Natural killer cell (primary cell): ENCODE results near the gene VSIG8. TPM values are rescaled to one million over a fixed set of nuclear protein-coding genes. Genes with fewer than 3 reads are reported as not detected.
A peak's percentile ranks its signal among the peaks of the same experiment; 100 is the strongest.

Experiments used
- ATAC-seq, 3 donors: fragments of 150-1000 bp in 2 of 3; fragments of 200-7000 bp in 1 of 3; cut with Tn5 transposase; 1 replicate in 1 of 3; 2 replicates in 2 of 3; pipeline ENCODE4 v1.10.0; 2021; ENCODE audit warnings: mild to moderate bottlenecking in 2 of 3, moderate library complexity in 2 of 3
- DNase-seq, 2 donors: peaks; one replicate each; pipeline versions ENCODE4 v3.0.0 to v3.0.0-alpha.2; 2013 to 2021; ENCODE audit warnings: mixed read lengths in 1 of 2
- H3K27ac ChIP-seq: one replicate; pipeline ENCODE4 v1.5.1; 2013; ENCODE audit warnings: mild to moderate bottlenecking, low read length
- H3K27me3 ChIP-seq: one replicate; pipeline ENCODE4 v1.6.1; 2013; ENCODE audit warnings: low read length; ENCODE audit not compliant: control insufficient read depth, insufficient read depth
- H3K36me3 ChIP-seq: one replicate; pipeline ENCODE4 v1.6.1; 2013; ENCODE audit warnings: low read length; ENCODE audit not compliant: control insufficient read depth, insufficient read depth
- H3K4me1 ChIP-seq: one replicate; pipeline ENCODE4 v1.6.1; 2013; ENCODE audit warnings: low read length; ENCODE audit not compliant: control insufficient read depth, insufficient read depth
- H3K4me3 ChIP-seq: one replicate; pipeline ENCODE4 v1.5.1; 2013; ENCODE audit warnings: low read length
- H3K9me3 ChIP-seq: one replicate; pipeline ENCODE4 v1.6.1; 2013; ENCODE audit warnings: low read length; ENCODE audit not compliant: control insufficient read depth, insufficient read depth
- H3K27ac Mint-ChIP-seq, 2 donors: one replicate each; pipeline ENCODE4 v1.8.0; 2022; ENCODE audit warnings: mild to moderate bottlenecking in 2 of 2, mixed read lengths in 2 of 2, moderate library complexity in 1 of 2
- H3K27me3 Mint-ChIP-seq, 2 donors: one replicate each; pipeline ENCODE4 v1.8.0; 2022; ENCODE audit warnings: low read depth in 2 of 2, mixed read lengths in 2 of 2
- H3K36me3 Mint-ChIP-seq: one replicate; pipeline ENCODE4 v1.8.0; 2022; ENCODE audit warnings: mixed read lengths
- H3K4me1 Mint-ChIP-seq, 2 donors: one replicate each; pipeline ENCODE4 v1.8.0; 2022; ENCODE audit warnings: mixed read lengths in 2 of 2
- H3K4me3 Mint-ChIP-seq: one replicate; pipeline ENCODE4 v1.8.0; 2022; ENCODE audit warnings: mild to moderate bottlenecking, moderate library complexity, mixed read lengths
- H3K9me3 Mint-ChIP-seq, 2 donors: one replicate each; pipeline ENCODE4 v1.8.0; 2022; ENCODE audit warnings: mixed read lengths in 2 of 2
- WGBS: methylation state at CpG from one replicate; pipeline ENCODE4 v1.1.7; 2013; ENCODE audit warnings: missing lambda C conversion rate; ENCODE audit not compliant: insufficient coverage; 5-methylcytosine and 5-hydroxymethylcytosine counted together
- intact Hi-C: fragments of 100-400 bp; cut with micrococcal nuclease; formaldehyde crosslinking; loops from one replicate; pipeline ENCODE4 v1.14.2; 2022
- total RNA-seq, 4 donors: library from RNA; stranded (reverse); fragments of 120-200 nt in 1 of 4; gene quantifications; one replicate each; pipeline versions ENCODE4 v1.2.3 to v1.2.4, GENCODE V29; 2013 to 2022
- TF ChIP-seq, protein P1 (sequence below): fragments of 200-600 bp; IDR thresholded peaks from one replicate; pipeline ENCODE4 v1.8.0; 2022; ENCODE audit warnings: antibody characterized with exemption

The VSIG8 gene
- total RNA-seq, 3 donors from 2014 or later (not counting 1 experiment from before 2014, with no cell fraction given): not detected

- DNase-seq: peak in 1 of 2 donors; percentile 10
- Histone ChIP-seq H3K27me3 (no peaks in the 10 kb centered on the region), H3K9me3 (peaks cover 24% of the 10 kb centered on the region), H3K36me3 (no peaks in the 10 kb centered on the region), H3K4me1 (peaks cover 62% of the 10 kb centered on the region), H3K4me3 (no peak overlapping the region), H3K27ac (no peak overlapping the region)
- H3K9me3 Mint-ChIP-seq: peaks cover 5 to 6% of the 10 kb centered on the region in 2 donors
- TF ChIP-seq, protein P1, sequence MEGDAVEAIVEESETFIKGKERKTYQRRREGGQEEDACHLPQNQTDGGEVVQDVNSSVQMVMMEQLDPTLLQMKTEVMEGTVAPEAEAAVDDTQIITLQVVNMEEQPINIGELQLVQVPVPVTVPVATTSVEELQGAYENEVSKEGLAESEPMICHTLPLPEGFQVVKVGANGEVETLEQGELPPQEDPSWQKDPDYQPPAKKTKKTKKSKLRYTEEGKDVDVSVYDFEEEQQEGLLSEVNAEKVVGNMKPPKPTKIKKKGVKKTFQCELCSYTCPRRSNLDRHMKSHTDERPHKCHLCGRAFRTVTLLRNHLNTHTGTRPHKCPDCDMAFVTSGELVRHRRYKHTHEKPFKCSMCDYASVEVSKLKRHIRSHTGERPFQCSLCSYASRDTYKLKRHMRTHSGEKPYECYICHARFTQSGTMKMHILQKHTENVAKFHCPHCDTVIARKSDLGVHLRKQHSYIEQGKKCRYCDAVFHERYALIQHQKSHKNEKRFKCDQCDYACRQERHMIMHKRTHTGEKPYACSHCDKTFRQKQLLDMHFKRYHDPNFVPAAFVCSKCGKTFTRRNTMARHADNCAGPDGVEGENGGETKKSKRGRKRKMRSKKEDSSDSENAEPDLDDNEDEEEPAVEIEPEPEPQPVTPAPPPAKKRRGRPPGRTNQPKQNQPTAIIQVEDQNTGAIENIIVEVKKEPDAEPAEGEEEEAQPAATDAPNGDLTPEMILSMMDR: no peak
- peaks cover 20 to 22% of the 10 kb centered on the region in 2 donors for H3K27me3 Mint-ChIP-seq
- WGBS: 49% methylated on average over 3 of the region's 3 CpGs
- intact Hi-C loops: loop anchor here (10.0 kb wide), 1 partner anchor 1246 kb away; no protein-coding TSS in a partner anchor
- H3K4me1 Mint-ChIP-seq: peaks cover 62 to 65% of the 10 kb centered on the region in 2 donors
- peak overlapping the region; percentile 45 to 72 for H3K27ac Mint-ChIP-seq
- peak overlapping the region; percentile 60 for H3K4me3 Mint-ChIP-seq
- peak in 1 of 3 donors; percentile 25 for ATAC-seq
- peaks cover 17% of the 10 kb centered on the region for H3K36me3 Mint-ChIP-seq
Observed at GRCh38 chr1:159829273-159829634, 33.2 kb downstream of the VSIG8 start.

DNA sequence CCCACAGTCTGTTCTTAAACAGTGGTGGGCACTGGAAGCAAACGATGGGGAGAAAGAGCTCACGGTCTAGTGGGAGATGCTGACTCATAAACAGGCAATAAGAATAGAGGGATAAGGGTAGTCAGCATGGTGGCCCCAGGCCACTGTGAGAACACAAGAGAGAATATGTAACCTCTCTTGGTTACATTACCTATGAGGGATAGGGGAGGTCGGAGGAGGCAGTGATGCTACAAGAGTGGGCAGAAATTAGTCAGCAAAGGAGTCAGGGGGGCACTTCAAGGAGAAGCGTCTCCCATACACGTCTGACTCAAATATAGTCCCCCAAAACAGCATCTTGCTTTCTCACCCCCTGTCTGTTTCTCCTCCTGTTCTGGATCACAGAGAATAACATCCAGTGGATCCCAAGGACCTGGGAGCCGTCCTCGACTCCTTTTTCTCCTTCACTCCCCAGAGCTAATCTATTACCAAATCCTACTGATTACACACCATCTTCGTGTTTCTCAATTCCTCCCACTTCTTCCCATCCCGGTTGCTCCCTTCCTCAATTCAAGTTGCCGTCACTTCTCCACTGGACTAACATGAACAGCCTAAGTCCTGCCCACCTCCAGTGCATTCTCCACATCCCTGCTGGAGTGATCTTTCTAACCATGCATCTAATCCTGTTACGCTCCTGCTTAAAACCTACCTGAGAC lies 33.7 kb downstream of the VSIG8 start:
- DNase-seq (no peak), ATAC-seq (no peak)
- Mint-ChIP-seq H3K9me3 (peaks cover 5 to 6% of the 10 kb centered on the region in 2 donors), H3K4me1 (peaks cover 67 to 71% of the 10 kb centered on the region in 2 donors), H3K27ac (peak overlapping the region; percentile 45 to 72), H3K36me3 (peaks cover 15% of the 10 kb centered on the region), H3K27me3 (peaks cover 20% of the 10 kb centered on the region in 2 donors), H3K4me3 (peak overlapping the region; percentile 60)
- 88% methylated on average over 11 of the region's 11 CpGs for WGBS
- intact Hi-C loops: loop anchor here (10.0 kb wide), 1 partner anchor 1246 kb away; no protein-coding TSS in a partner anchor
- TF ChIP-seq, protein P1: no peak
- peaks cover 24% of the 10 kb centered on the region for H3K9me3 ChIP-seq
- H3K4me1 ChIP-seq: peaks cover 67% of the 10 kb centered on the region
- no peaks in the 10 kb centered on the region for H3K27me3 ChIP-seq
- H3K36me3 ChIP-seq: no peaks in the 10 kb centered on the region
- H3K27ac ChIP-seq: no peak overlapping the region
- H3K4me3 ChIP-seq: no peak overlapping the region

- intact Hi-C loops: loop anchor here (10.0 kb wide), 1 partner anchor 1247 kb away; no protein-coding TSS in a partner anchor
- Histone ChIP-seq H3K27ac (no peak overlapping the region), H3K36me3 (no peaks in the 10 kb centered on the region), H3K27me3 (no peaks in the 10 kb centered on the region), H3K4me1 (peaks cover 72% of the 10 kb centered on the region), H3K9me3 (peaks cover 24% of the 10 kb centered on the region), H3K4me3 (no peak overlapping the region)
- Mint-ChIP-seq H3K4me3 (peak overlapping the region; percentile 62), H3K36me3 (peaks cover 10% of the 10 kb centered on the region), H3K27ac (peak overlapping the region; percentile 90 to 92), H3K27me3 (peaks cover 19 to 20% of the 10 kb centered on the region in 2 donors), H3K4me1 (peaks cover 71 to 76% of the 10 kb centered on the region in 2 donors), H3K9me3 (peaks cover 5 to 6% of the 10 kb centered on the region in 2 donors)
- TF ChIP-seq, protein P1: no peak
- 77% methylated on average over 3 of the region's 3 CpGs for WGBS
- DNase-seq (no peak), ATAC-seq (no peak)
Observed at GRCh38 chr1:159828176-159828575, 34.3 kb downstream of the VSIG8 start.
